K562 (cell line): ENCODE data around the gene TMEM92. TPM values are rescaled to one million over a fixed set of nuclear protein-coding genes. Genes with fewer than 3 reads are reported as not detected.
A peak's percentile ranks its signal among the peaks of the same experiment; 100 is the strongest.

Source experiments
- AFF4 ChIP-seq: sonication (generic); formaldehyde crosslinking; IDR thresholded peaks from 2 replicates; pipeline ENCODE4 v1.8.0; 2023; ENCODE audit warnings: mild to moderate bottlenecking, missing genetic modification reagents
- C11orf30 ChIP-seq: fragments of 450-650 bp; IDR thresholded peaks from 2 replicates; pipeline ENCODE4 v1.6.1; 2016; ENCODE audit warnings: low read depth, mild to moderate bottlenecking
- GABPA ChIP-seq: fragments of 200-800 bp; sonication (Bioruptor generic); conservative IDR thresholded peaks from 2 replicates; pipeline ENCODE4 v1.6.1; 2016; ENCODE audit warnings: low read depth, missing genetic modification characterization, missing compliant biosample characterization
- HMBOX1 ChIP-seq: sonication (generic); IDR thresholded peaks from 2 replicates; pipeline ENCODE4 v1.6.1; 2016
- MITF ChIP-seq: IDR thresholded peaks from 2 replicates; pipeline ENCODE4 v1.6.1; 2014; ENCODE audit warnings: antibody characterized with exemption
- NRF1 ChIP-seq, 2 experiments: fragments of 450-650 bp; IDR thresholded peaks in 1 of 2; conservative IDR thresholded peaks in 1 of 2; 2 replicates each; pipeline ENCODE4 v1.6.1; 2014; ENCODE audit warnings: mild to moderate bottlenecking in 2 of 2
- PHTF2 ChIP-seq: fragments of 250-450 bp; sonication (Bioruptor Pico); IDR thresholded peaks from 2 replicates; pipeline ENCODE4 v1.5.0; 2021; ENCODE audit warnings: mild to moderate bottlenecking
- SREBF2 ChIP-seq: sonication (generic); formaldehyde crosslinking; IDR thresholded peaks from 2 replicates; pipeline ENCODE4 v1.4.0; 2020; ENCODE audit warnings: mild to moderate bottlenecking, missing genetic modification reagents
- STAT5A ChIP-seq: IDR thresholded peaks from 2 replicates; pipeline ENCODE4 v1.6.1; 2012; ENCODE audit warnings: low read length, inconsistent platforms, borderline replicate concordance
- ZNF395 ChIP-seq: fragments of 200-800 bp; sonication (Bioruptor generic); IDR thresholded peaks from 2 replicates; pipeline ENCODE4 v1.6.1; 2017; ENCODE audit warnings: missing genetic modification characterization, missing compliant biosample characterization
- ZNF668 ChIP-seq: fragments of 250-450 bp; sonication (Bioruptor Pico); IDR thresholded peaks from 2 replicates; pipeline ENCODE4 v1.8.0; 2022; ENCODE audit warnings: mild to moderate bottlenecking, inconsistent platforms
- ZSCAN29 ChIP-seq: fragments of 450-650 bp; IDR thresholded peaks from 2 replicates; pipeline ENCODE4 v1.6.1; 2017
- polyA plus RNA-seq, 8 experiments: library from polyadenylated mRNA; depleted of rRNA in 4 of 8; stranded (reverse) in 5 of 8; unstranded in 3 of 8; fragments of >200 nt; fragmentation: Nextera tagmentation in 2 of 8; fragmentation: Illumina TruSeq in 1 of 8; extraction: Ambion mirVana in 2 of 8; extraction: Trizol in 1 of 8; gene quantifications; 2 replicates each; pipeline versions ENCODE4 v1.2.1 to v1.2.3, GENCODE V29; 2011 to 2014; ENCODE audit warnings: inconsistent platforms in 1 of 8, missing spikeins in 1 of 8
- total RNA-seq, 7 experiments: library from RNA; depleted of rRNA in 6 of 7; stranded (reverse); fragments of >200 nt in 6 of 7; fragmentation: Illumina TruSeq in 2 of 7; extraction: Trizol in 2 of 7; gene quantifications; 2 replicates each; pipeline versions ENCODE4 v1.2.1 to v1.2.3, GENCODE V29; 2011 to 2021; ENCODE audit warnings: low replicate concordance in 1 of 7

TMEM92 gene
- total and polyA plus RNA-seq, 9 of the 15 experiments (the other 6 are each of a cell fraction or from before 2014, with no cell fraction given): 0.14 to 2.1 (median 0.40) TPM

- no peak for TF ChIP-seq MITF
- peak; percentile 82 for TF ChIP-seq ZNF668
- TF ChIP-seq ZSCAN29: no peak
- no peak for TF ChIP-seq GABPA (tag)
- no peak for TF ChIP-seq PHTF2 (CRISPR knock-in tag)
- peak; percentile 96 for TF ChIP-seq ZNF395 (CRISPR knock-in tag)
- no peak for TF ChIP-seq NRF1 (conservative IDR thresholded peaks at IDR 0.05 in 1 of 2, IDR thresholded peaks at IDR 0.05 in 1 of 2)
- no peak for TF ChIP-seq HMBOX1
- TF ChIP-seq AFF4 (CRISPR knock-in tag): no peak
- TF ChIP-seq SREBF2 (CRISPR knock-in tag): no peak
- TF ChIP-seq C11orf30: no peak
- TF ChIP-seq STAT5A: no peak
These were observed 45.2 kb downstream of the TMEM92 start (continued) for GRCh38 chr17:50319306-50320004.
